Measurements from ENCODE around the gene ATG9B.

ATG9B gene

DNA sequence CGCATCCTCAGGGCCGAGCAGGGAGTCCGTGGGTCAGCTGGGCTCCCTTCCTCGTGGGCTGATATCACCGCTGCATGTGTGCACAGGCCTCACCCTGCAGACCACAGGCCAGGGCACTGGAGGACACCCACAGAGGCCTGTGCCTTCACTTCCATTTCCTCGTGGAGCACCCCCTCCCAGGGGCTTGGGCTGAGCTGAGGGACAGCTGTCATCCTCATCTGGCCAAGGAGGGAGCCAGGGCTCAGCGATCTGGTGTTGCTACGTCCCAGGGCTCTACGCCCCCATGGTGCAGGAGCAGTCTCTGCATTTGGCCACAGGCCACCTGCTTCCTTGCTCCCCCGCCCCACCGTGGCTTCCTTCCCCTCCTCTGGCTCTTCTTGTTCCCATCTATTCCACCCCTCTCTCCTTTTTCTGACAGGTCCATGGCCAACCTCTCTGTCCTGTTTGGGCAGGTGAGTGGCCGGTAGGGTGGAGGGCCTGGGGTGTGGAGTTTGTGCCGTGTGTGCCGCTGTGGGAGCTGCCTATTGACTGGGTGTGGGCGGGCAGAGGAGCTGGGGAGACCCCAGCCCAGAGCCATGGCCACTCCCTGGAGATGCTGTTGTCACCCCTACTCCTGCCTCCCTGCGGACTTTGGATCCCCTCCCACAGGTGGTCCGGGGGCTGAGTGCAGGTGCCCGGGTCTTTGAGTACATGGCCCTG is 15.7 kb upstream of the ATG9B start:
- H3K9ac ChIP-seq = no peak overlapping the region
- TF ChIP-seq, protein P1, sequence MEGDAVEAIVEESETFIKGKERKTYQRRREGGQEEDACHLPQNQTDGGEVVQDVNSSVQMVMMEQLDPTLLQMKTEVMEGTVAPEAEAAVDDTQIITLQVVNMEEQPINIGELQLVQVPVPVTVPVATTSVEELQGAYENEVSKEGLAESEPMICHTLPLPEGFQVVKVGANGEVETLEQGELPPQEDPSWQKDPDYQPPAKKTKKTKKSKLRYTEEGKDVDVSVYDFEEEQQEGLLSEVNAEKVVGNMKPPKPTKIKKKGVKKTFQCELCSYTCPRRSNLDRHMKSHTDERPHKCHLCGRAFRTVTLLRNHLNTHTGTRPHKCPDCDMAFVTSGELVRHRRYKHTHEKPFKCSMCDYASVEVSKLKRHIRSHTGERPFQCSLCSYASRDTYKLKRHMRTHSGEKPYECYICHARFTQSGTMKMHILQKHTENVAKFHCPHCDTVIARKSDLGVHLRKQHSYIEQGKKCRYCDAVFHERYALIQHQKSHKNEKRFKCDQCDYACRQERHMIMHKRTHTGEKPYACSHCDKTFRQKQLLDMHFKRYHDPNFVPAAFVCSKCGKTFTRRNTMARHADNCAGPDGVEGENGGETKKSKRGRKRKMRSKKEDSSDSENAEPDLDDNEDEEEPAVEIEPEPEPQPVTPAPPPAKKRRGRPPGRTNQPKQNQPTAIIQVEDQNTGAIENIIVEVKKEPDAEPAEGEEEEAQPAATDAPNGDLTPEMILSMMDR (conservative IDR thresholded peaks at IDR 0.05; ENCODE audit: low read depth, low read length) = no peak
- H3K4me1 ChIP-seq (ENCODE audit: low read depth, poor library complexity, severe bottlenecking) = peaks cover 12% of the 10 kb centered on the region
- no peaks in the 10 kb centered on the region for H3K79me2 ChIP-seq (ENCODE audit: insufficient read depth, low read depth)
- H4K20me1 ChIP-seq (ENCODE audit: insufficient read depth) = no peaks in the 10 kb centered on the region
- H3K4me2 ChIP-seq = no peak overlapping the region
- no peaks in the 10 kb centered on the region for H3K27me3 ChIP-seq (ENCODE audit: insufficient read depth, low read depth)
- H2AFZ ChIP-seq (ENCODE audit: low read depth) = no peak overlapping the region
- no peak overlapping the region for H3K27ac ChIP-seq
- no peaks in the 10 kb centered on the region for H3K36me3 ChIP-seq (ENCODE audit: insufficient read depth)
- H3K4me3 ChIP-seq (IDR thresholded peaks at IDR 0.05; ENCODE audit: insufficient read depth, low read depth, low read length) = no peak overlapping the region

GRCh38 chr7:151038951-151039849 is 14.9 kb upstream of the ATG9B start:
- no peaks in the 10 kb centered on the region for H3K36me3 ChIP-seq (ENCODE audit: insufficient read depth)
- no peak overlapping the region for H2AFZ ChIP-seq (ENCODE audit: low read depth)
- no peaks in the 10 kb centered on the region for H3K27me3 ChIP-seq (ENCODE audit: insufficient read depth, low read depth)
- H3K9ac ChIP-seq = no peak overlapping the region
- peaks cover 12% of the 10 kb centered on the region for H3K4me1 ChIP-seq (ENCODE audit: low read depth, poor library complexity, severe bottlenecking)
- H4K20me1 ChIP-seq (ENCODE audit: insufficient read depth) = no peaks in the 10 kb centered on the region
- TF ChIP-seq, protein P1 (conservative IDR thresholded peaks at IDR 0.05; ENCODE audit: low read depth, low read length) = no peak
- no peak overlapping the region for H3K27ac ChIP-seq
- H3K79me2 ChIP-seq (ENCODE audit: insufficient read depth, low read depth) = no peaks in the 10 kb centered on the region
- no peak overlapping the region for H3K4me2 ChIP-seq
- no peak overlapping the region for H3K4me3 ChIP-seq (IDR thresholded peaks at IDR 0.05; ENCODE audit: insufficient read depth, low read depth, low read length)

DNA sequence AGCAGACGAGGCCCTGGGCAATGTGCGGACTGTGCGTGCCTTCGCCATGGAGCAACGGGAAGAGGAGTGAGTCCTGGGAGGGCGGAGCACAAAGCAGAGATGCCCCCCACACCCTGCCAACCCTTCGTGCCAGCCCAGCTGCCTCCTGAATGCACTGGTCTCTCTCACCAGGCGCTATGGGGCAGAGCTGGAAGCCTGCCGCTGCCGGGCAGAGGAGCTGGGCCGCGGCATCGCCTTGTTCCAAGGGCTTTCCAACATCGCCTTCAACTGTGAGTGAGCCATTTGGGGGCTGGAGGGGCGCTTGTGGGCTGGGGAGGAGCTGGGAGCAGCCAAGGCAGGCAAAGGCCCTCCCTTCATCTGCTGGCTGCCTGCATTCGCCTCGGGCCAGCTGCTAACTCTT is 11.6 kb upstream of the ATG9B start:
- H3K4me2 ChIP-seq = no peak overlapping the region
- H3K9ac ChIP-seq = no peak overlapping the region
- no peak overlapping the region for H2AFZ ChIP-seq (ENCODE audit: low read depth)
- no peak overlapping the region for H3K27ac ChIP-seq
- TF ChIP-seq, protein P1 (conservative IDR thresholded peaks at IDR 0.05; ENCODE audit: low read depth, low read length) = no peak
- no peaks in the 10 kb centered on the region for H3K79me2 ChIP-seq (ENCODE audit: insufficient read depth, low read depth)
- H3K4me3 ChIP-seq (IDR thresholded peaks at IDR 0.05; ENCODE audit: insufficient read depth, low read depth, low read length) = no peak overlapping the region
- peaks cover 12% of the 10 kb centered on the region for H3K4me1 ChIP-seq (ENCODE audit: low read depth, poor library complexity, severe bottlenecking)
- H3K36me3 ChIP-seq (ENCODE audit: insufficient read depth) = no peaks in the 10 kb centered on the region
- H4K20me1 ChIP-seq (ENCODE audit: insufficient read depth) = no peaks in the 10 kb centered on the region
- H3K27me3 ChIP-seq (ENCODE audit: insufficient read depth, low read depth) = no peaks in the 10 kb centered on the region

DNA sequence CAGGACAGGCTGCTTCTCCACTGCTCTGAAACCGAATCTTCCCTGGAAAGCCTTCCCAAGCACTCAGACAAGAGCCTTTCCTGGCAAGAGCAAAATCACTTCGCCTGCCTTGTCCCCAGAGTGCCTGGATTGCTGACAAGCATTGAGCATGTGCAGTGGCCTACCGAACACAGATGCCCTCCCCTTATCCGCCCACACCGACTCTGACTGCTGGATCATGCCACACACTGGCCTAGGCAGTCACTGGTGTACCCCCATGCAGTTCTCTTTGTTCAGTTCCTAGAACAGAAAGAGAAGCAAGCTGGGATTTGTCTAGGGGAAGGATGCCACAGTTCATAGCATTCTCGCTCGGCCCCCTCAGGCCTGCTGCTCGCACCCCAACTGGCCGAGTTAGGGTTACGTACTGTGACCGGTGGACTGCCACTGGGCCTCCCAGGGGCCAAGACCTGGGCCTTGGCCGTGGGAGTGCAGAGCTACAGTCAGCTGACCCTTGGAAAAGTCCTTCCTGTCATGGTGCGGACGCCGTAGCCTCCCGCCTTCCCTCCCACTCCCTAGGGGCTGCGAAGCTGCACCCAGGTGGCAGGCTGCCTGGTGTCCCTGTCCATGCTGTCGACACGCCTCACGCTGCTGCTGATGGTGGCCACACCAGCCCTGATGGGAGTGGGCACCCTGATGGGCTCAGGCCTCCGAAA is 10.9 kb upstream of the ATG9B start:
- TF ChIP-seq, protein P1 (conservative IDR thresholded peaks at IDR 0.05; ENCODE audit: low read depth, low read length) = no peak
- H3K27me3 ChIP-seq (ENCODE audit: insufficient read depth, low read depth) = no peaks in the 10 kb centered on the region
- no peak overlapping the region for H3K4me2 ChIP-seq
- H4K20me1 ChIP-seq (ENCODE audit: insufficient read depth) = no peaks in the 10 kb centered on the region
- peaks cover 13% of the 10 kb centered on the region for H3K4me1 ChIP-seq (ENCODE audit: low read depth, poor library complexity, severe bottlenecking)
- no peaks in the 10 kb centered on the region for H3K79me2 ChIP-seq (ENCODE audit: insufficient read depth, low read depth)
- H3K9ac ChIP-seq = no peak overlapping the region
- H2AFZ ChIP-seq (ENCODE audit: low read depth) = no peak overlapping the region
- H3K36me3 ChIP-seq (ENCODE audit: insufficient read depth) = no peaks in the 10 kb centered on the region
- H3K27ac ChIP-seq = no peak overlapping the region
- H3K4me3 ChIP-seq (IDR thresholded peaks at IDR 0.05; ENCODE audit: insufficient read depth, low read depth, low read length) = no peak overlapping the region

Measured in KMS-11 (cell line).